HK-2 (cell line): Measurements from ENCODE around the gene FAM20A.
"Not testable (repeated sequence)": the region's sequence is repeated elsewhere in the genome, so short reads cannot be mapped to it uniquely, and the experiment has no call there.

Experiments used
- DNase-seq: peaks from one replicate; pipeline ENCODE4 v3.0.0-alpha.2; 2018; ENCODE audit not compliant: unreplicated experiment

FAM20A gene

DNA sequence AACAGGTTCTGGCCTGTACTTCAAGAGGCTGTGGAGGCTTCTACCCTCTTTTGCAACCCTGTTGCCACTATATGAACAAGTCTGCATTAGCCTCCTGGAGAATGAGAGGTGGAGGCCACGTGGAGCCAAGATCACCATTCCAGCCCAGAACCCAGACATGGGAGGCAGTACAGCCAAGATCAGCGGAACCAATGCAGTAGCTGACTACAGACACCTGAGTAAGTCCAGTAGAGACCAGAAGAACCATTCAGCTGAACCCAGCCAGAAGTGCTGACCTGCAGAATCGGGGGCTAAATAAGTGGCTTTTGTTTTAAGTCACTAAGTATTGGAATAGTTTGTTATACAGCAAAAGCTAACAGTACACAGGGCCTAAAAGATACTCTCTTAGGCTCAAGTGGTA, 12.1 kb downstream of the FAM20A start:
- DNase-seq, result no peak

DNA sequence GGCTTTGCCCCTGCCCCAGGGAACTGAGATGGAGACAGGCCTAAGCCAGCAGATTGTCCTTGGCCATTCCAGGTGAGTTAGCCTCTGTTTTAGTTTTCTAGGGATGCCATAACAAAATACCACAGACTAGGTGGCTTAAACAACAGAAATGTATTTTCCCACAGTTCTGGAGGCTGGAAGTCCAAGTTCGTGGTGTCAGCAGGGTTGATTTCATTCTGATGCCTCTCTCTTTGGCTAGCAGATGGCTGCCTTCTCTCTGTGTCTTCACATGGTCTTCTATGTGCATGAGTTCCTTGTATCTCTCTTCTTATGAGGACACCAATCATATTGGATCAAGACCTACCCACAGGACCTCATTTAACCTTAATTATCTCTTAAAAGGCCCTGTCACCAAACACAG, 12.8 kb downstream of the FAM20A start:
- no peak for DNase-seq

DNA sequence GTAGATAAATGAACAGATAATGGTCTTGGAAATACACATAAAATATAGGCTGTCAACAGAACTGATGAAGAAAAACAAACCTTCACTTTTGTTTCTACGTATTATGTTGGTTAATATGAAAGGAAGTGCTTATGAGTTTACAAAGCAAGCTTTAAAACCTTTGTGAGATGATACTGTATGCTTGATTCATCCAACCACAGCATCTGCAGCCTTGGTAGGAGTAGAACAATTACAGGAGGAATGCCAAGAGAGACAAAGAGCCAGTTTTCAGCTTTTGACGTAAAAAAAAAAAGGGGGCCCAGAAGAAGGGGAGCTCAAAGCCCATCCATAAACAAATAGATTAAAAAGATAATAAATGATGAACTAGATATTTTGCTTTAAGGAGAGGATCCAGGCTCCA, 13.3 kb downstream of the FAM20A start:
- DNase-seq, result no peak

DNA sequence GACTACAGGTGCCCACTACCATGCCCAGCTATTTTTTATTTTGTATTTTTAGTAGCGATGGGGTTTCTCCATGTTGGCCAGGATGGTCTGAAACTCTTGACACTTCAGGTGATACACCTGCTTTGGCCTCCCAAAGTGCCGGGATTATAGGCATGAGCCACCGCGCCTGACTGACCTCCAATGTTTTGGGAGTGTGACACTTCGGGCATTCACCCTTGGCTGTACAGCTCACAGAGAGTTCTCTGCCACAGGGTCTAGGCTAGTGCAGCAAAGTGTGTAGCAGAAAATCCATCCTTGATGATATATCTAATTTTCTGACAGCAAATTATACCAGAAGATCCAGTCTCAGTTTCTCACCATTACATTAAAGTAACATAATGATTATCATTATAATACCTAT, 14.1 kb downstream of the FAM20A start:
- DNase-seq, result no peak

DNA sequence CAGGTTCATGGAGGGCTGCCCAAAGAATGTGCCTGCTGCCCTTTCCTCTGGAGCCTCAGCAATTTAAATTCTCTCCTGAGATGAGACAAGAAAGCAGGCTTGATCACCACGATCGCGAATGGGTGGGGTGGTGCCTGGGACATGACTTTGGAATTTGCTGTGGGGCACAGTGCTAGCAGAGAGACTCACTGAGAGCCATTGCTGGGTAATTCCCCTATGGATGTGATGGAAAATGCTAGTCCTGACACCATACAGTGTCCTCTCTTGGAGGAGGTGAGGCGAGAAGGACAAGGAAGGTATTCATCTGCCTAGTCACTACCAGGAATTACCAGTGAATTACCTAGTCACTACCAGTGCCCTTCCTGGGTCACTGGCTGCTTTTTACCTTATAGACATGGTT, 15.5 kb downstream of the FAM20A start:
- no peak for DNase-seq

DNA sequence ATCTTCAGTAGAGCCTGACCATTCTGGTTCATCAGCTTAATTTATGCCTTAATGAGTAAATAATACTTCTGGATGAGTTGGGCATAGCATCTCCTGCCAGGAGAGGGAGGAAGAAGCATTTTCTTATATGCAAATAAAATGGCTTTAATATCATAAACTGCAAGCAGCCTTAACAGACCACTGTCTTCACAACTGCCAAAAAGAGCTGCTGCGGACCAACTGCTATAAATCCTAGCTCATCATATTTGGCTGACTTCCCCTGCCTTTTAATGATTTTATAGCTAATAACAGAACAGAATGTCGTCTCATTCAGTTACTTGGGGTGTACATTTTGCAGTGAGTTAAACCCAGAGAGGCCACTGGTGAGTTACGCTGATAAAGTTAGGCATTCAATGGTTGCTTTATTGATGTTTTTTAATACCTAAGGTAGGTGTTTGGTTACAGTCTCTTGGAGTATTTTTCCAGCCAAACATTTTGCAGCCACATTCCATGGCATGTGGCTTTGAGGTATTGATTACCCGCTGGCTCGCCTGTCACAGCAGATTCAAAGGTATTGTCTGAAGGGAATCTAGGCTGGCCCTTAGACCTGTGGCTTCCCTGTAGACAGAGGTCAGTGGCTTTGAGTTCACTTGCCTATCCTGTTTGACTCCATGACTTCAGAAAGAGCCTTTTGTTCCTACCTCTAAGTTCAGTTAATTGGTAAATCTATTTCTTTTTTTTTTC, 16.4 kb downstream of the FAM20A start:
- no peak for DNase-seq

DNA sequence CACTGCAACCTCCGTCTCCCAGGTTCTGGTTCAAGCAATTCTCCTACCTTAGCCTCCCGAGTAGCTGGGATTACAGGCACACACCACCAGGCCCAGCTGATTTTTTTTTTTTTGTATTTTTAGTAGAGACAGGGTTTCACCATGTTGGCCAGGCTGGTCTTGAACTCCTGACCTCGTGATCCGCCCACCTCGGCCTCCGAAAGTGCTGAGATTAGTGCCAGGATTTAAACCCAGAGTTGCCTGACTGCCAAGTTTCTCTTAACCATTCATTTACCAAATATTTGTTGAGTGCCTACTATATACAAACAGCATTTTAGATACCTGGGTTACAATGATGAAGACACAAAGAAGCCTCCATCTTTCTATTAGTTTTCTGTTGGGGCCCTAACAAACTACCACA, 18.3 kb downstream of the FAM20A start:
- DNase-seq, result not testable (repeated sequence)

DNA sequence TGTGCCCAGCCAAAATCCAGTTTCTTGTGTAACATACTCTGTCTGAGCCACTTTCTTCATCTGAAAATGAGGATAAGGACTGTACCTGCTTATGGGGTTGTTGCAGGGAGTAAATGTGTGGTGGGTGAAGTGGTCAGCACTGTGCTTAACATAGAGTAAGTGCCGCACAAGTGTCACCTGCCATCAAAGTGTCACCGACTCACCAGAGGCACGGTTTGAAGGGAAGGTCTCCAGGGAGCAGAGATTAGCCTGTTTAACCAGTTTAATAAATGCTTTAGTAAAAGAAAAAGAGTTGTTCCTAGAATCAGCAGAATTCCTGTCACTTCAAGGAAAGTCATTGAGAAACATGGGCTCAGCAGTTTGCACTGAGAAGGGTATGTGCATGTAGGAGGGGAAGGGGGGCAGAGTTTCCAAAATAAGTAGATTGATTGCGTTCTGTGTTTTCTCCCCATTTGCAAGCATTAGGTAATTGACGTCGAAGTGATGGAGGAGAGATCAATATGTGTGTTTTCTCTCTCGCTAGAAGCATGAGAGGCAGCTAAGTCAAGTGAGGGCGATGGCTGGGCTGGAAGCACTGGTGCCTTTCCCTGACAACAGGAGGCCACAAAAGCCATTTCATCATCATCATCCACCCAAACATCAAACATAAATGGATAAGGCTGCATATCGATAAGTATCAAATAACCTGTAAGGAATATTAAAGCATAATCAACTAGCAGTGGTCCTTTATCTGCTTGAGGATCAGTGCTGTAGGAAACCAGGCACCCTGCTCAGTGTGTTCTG, 19.1 kb downstream of the FAM20A start:
- no peak for DNase-seq

DNA sequence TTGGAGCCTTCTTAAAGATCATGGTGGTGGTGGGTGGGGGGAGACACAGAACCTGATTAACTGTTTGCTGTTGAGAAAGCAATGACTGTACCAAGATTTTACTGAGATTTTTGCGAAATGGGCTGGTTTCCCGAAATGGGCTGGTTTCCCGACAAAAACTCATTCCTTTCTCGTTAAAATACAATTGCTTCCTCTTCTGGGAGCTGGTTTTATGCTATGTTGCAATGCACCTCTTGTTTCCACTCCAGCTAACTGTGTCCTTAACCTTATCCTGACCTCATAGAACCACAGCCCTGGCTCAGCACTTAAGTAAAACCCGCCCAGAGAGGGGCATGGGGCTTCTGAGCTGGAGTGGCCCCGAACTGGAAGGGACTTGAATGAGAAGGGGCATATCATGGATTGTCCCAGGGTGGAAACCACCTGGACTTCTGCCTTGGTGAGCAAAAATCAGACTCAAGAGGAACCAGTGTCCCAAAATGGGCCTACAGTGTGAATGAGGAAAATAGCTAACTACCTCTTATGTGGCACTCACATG, 20.9 kb downstream of the FAM20A start:
- DNase-seq, result no peak

DNA sequence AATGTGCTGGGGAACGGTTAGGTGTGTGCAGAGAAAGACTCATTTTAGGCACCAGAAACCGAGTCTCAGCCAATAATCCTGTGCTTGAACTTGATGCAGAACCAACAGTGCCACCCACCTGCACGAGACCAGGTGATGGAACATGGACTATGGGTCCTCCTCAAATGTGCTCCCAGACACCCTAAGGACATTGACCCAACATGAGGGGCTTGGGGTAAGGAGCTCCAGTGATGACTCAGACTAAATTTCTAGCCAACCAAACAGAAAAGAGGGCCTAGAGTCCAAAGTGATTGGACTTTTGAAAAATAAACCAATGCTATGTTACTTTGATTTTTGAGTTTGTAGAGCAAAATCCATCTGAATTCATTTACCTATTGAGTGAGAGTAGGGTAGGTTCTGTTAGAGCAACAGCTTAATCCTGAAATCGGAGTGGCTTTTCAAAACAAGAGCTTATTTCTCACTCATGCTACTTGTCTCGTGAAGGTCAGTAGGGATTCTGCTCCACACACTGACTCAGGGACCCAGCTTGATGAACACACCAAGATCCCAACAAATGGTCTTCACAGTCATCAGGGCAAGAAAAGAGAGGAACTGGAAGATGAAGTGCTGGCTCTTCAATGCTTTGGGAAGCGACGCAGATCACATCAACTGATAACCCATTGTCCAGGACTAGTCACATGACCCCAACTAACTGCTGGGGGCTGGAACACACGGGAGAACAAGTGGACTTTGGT, 21.8 kb downstream of the FAM20A start:
- DNase-seq, result no peak

DNA sequence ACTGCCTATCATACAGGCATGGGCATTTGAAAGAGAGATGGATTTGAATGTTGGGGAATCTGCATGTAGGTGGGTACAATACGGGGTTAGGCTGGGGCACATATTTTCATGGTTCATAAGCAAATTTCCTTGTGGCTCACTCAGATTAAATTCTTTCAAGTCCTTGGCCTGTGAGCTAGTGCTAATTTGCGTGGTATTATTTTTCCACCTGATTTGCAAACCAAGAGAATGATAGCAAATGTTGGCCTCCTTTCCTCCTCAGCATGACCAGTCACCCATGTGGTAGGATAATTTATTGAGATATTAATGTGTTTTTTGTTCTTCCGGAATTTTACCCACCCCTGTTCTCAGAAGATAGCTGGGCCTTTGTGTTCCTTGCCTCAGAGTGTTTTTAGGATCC, 22.9 kb downstream of the FAM20A start:
- no peak for DNase-seq

DNA sequence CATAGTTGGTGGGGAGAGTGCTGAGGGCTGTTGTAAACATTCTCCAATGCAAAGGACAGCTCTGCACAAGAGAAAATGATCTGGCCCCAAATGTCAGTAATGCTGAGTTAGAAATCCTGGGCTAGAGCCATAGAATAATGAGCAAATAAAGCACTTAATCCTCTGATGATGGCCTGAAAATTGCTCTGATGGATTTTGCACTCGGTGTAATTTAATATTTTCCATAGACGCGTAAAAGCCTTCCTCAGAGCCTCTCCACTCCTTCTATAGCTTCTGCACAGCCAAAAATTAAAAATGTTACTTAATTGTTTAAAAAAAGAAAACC, 23.7 kb downstream of the FAM20A start:
- DNase-seq, result no peak

DNA sequence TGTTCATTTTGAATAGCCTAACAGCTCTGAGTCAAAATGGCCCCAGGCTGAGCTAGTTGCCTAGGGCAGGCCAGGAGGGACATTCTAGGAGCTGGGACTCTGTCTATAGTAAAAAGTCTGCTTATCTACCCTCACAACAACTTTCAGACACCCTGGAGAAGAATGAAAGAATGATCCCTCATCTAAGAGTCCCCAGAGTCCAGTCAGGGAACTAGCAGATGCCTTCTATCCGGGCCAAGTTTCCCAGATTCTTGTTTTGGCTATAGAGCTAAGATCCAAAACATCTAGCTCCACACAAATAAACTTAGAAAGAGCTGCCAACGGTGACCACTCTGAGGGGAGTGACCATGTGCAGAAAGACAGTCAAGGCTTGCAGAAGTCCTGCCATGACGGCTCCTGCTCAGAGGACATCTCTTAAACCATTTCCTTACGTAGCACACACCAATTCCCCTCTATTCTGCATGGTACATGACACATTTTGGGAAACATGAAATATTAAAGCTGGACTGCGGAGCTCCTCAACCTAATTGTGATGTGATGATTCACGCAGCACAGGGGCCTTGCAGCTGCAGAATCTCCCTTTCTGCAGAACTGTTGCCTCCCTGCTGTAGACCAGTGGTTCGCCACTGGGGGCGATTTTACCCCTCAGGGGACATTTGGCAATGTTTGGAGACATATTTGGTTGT, 24.2 kb downstream of the FAM20A start:
- no peak for DNase-seq

DNA sequence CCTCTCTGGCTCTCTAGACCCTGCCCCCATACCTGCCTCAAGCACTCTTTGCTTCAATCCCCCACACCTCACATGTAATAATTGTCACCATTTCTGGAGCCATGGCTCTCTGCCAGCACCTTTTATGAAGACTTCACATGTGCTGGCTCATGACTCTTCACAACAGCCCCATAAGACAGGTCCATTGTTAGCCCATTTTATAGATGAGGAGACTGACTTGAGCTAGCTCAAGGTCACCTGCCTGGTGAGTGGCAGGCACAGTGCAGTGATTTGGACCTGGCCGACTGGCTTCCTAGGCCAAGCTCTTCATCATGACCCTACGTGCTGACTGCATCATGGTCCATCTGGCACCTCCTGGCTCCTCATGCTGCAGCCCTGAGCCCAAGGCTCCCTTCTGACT, 25.0 kb downstream of the FAM20A start:
- DNase-seq, result no peak

DNA sequence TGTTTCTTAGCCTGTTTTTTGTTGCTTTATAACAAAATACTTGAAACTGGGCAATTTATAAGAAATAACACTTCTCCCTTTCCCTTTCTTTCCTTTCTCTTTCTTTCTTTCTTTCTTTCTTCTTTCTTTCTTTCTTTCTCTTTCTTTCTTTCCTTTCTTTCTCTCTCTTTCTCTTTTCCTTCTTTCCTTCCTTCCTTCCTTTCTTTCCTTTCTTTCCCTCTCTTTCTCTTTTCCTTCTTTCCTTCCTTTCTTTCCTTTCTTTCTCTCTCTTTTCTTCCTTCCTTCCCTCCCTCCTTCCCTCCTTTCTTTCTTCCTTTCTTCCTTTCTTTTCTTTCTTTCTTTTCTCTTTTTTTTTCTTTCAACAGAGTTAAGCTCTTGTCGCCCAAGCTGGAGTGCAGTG, 27.8 kb downstream of the FAM20A start:
- DNase-seq, result no peak

DNA sequence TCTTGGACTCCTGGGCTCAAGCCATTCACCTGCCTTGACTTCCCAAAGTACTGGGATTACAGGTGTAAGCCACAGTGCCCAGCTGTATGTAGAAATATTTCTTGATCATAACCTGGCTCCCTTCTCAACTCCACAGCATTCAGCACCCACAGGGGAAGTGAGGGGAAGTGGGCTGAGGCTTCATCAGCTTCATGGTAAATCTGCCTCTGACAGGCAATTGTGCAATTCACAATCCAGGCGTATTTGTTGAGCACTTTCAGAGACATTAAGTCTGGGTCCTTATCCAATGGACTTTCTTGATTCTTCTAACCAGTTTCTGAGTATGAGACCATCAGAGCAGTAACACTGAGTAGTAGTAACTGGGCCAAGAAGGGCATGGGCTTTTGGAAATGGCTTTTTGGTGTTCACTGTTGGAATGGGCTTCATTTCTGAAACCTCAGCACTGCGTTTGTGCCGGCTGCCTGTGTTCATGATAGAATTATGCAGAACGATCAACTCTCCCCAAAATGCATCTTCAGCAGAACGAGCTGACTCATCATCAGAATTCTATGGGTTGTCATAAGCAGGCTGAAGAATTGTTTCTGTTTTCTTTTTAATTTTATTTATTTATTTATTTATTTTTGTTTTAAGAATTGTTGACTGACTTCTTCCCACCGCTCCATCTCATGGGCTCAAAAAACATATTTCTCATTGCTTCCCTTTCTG, 28.9 kb downstream of the FAM20A start:
- DNase-seq, result no peak

DNA sequence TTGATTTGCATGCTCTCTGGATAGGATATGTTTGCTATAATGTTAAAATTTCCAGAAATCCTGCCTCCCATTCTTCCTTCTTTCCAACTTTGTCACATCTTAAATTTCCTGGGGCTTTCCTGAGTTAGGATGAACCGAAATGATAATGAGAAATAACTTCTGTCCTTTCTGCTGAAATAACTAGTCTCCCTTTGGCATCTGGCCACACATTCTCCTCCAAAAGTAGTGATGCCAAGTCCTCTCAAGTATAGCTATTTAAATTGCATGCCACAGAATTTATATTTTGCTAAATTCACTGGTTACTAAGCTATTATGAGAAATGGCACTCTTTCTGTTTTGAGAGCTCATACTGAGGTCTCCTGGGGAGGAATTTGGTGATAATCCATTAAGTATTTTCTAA, 30.6 kb downstream of the FAM20A start:
- DNase-seq, result no peak

DNA sequence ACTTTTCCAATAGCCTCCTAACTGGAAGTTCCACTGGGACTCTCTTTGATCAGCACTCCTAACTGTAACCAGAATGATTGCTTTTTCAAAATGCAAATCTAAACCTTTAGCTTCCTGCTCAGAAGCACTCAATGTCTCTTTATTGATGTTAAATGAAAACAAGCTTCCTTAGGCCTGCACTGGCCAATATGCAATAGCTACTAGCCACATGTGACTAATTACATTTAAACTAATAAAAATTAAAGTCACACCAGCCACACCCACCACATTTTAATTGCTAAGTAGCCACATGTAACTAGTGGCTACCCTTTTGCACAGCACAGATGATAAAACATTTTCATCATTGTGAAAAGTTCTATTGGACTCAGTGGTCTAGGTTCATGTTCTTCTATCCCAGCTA, 31.8 kb downstream of the FAM20A start:
- no peak for DNase-seq

DNA sequence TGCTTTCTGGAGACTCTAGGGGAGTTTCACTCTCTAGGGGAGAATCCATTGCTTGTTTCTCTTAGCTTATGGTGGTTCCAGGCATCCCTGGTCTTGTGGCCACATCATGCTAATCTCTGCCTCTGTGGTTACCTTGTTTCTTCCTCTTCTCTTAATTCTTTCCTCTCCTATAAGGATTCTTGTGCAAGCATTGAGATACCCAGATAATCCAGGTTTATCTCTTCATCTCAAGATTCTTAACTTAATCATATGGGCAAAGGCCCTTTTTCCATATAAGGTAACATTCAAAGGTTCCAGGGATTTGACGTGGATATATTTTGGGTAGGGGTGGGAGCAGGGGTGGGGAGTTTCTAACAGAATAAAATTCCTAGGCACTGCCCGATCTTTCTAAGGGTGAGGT, 32.6 kb downstream of the FAM20A start:
- no peak for DNase-seq

DNA sequence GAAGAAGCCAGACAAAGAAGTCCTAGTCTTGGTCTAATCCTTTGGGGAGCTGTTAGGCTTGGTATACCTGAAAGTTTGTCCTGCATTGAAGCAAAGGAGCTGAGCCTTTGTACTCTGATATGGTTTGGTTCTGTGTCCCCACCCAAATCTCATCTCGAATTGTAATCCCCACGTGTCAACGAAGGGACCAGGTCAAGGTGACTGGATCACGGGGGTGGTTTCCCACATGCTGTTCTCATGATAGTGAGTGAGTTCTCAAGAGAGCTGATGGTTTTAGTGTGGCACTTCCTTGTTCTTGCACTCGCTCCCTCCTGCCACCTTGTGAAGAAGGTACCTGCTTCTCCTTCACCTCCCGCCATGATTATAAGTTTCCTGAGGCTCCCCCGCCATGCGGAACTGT, 33.6 kb downstream of the FAM20A start:
- DNase-seq, result no peak

DNA sequence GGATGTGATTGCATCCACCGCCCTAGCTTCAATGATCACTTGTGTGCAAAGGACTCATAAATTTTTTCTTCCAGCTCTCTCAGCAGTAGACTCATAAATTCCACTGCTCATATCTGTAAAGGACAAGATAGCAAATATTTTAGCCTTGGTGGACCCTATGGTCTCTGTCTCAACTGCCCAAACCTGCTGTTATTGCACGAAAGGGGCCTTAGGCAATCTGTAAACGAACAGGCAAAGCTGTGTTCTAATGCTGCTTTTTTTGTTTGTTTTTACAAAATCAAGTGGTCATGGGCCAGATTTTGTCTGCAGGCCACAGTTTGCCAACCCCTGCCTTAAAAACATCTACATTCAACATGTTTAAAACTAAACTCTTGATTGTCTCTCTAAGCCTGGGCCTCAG, 34.1 kb downstream of the FAM20A start:
- DNase-seq, result no peak

DNA sequence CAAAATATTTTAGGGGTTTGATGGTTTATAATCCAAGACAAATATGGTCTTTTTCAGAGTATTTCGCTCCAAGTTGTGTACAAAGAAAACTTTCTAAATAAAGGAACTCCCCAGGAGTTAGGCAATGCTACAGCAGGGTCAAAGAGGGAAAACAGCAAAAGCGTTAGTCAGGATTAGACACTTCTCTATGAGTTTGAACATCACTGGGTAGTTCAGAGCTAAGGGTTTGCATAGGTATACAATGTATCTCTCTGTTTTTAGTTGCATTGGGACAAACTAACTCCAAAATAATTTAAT, 34.8 kb downstream of the FAM20A start:
- DNase-seq, result no peak
